IPS-NIHi7 (cell line): Measurements from ENCODE around the gene CAMTA2.
"Not testable (repeated sequence)": the region's sequence is repeated elsewhere in the genome, so short reads cannot be mapped to it uniquely, and the experiment has no call there.

ENCODE experiments used
- DNase-seq: peaks from one replicate; pipeline ENCODE4 v3.0.0; 2012; ENCODE audit warnings: mixed read lengths; ENCODE audit errors: extremely low spot score

The CAMTA2 gene, protein sequence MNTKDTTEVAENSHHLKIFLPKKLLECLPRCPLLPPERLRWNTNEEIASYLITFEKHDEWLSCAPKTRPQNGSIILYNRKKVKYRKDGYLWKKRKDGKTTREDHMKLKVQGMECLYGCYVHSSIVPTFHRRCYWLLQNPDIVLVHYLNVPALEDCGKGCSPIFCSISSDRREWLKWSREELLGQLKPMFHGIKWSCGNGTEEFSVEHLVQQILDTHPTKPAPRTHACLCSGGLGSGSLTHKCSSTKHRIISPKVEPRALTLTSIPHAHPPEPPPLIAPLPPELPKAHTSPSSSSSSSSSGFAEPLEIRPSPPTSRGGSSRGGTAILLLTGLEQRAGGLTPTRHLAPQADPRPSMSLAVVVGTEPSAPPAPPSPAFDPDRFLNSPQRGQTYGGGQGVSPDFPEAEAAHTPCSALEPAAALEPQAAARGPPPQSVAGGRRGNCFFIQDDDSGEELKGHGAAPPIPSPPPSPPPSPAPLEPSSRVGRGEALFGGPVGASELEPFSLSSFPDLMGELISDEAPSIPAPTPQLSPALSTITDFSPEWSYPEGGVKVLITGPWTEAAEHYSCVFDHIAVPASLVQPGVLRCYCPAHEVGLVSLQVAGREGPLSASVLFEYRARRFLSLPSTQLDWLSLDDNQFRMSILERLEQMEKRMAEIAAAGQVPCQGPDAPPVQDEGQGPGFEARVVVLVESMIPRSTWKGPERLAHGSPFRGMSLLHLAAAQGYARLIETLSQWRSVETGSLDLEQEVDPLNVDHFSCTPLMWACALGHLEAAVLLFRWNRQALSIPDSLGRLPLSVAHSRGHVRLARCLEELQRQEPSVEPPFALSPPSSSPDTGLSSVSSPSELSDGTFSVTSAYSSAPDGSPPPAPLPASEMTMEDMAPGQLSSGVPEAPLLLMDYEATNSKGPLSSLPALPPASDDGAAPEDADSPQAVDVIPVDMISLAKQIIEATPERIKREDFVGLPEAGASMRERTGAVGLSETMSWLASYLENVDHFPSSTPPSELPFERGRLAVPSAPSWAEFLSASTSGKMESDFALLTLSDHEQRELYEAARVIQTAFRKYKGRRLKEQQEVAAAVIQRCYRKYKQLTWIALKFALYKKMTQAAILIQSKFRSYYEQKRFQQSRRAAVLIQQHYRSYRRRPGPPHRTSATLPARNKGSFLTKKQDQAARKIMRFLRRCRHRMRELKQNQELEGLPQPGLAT

DNA sequence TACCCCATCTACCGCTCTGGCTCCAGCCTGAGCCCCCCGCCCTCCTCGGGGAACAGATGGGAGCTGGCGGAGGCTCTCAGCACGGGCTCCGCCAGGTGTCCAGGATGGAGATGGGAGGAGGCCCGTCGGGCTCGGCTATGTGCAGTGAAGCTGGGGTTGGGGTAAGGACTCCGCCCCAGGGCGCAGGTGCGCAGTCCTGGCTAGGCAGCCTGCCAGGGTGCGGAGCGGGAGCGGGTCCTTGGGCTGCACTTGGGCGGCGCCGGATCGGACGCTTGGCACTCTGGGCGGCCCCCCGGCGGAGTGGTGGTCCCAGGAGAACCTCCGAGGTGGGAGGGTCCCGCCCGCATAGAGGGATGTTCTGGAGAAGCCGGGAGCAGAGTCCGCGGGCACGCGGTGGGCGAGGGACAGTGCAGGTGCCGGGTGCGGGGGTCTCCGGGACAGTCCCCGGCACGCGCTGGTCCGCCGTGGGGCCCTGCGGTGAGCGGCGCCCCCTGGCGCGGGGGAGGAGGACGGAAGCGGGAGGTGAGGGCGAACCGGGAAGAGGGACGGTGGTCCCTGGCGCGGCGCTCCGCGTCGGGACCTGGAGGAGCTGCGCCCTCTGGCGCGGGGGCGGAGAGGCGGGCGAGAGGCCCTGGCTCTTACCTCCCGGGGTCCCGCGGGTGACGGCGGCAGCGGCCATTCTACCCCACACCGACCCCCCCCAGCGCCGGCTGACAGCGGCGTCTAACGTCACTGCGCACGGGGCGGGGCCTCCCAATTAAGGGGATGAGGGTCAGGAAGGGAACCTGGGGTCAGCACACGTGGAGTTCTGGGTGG, at the start of gene CAMTA2:
Gene CAMTA2 (minus strand): TSS at position 725 of the 816 bp plus-strand sequence. CDS start 1,453 bp downstream, outside the sequence.
- peak; percentile 78 for DNase-seq

DNA sequence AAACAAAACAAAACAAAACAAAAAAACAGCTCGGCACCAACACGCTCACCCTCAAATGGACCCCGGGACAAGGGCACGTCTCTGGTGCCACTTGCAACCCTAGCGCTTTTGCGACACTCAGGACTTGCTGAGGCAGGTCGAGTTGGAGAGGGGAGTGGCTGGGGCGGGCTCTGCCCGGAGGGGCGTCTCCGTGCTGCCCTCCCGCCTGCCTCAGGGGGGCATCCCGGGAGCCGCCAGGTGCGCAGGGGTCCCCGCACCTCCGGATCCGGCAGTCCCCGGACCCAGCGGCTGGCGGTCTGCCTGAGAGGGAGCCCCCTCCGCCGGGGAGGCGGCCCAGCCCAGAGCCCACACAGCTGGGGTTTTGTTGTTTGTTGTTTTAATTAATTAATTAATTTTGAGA, 47.8 kb upstream of the CAMTA2 start, which contains the start of gene SLC52A1:
Gene SLC52A1 (minus strand): TSS at position 112 of the 400 bp plus-strand sequence. CDS start 820 bp downstream, outside the sequence.
- peak; percentile 42 for DNase-seq

DNA sequence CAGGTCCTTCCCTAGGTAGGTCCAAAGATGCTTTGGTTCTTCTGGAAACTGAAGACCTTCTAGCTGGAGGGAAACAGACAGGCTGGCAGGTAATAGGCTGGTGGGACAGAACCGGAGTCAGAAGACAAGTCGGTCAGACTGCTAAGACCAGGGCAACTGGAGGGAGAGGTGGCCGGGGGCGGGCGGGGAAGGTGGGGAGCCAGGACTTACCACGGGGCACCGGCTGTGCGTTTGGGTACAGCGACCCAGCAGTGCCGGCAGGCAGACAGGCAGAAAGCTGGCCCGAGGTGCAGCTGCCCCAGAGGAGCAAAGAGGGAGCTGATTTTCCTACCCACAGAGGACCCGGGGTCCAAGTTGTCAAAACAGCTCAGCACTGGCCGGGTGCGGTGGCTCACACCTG, 47.2 kb upstream of the CAMTA2 start:
- no peak for DNase-seq

DNA sequence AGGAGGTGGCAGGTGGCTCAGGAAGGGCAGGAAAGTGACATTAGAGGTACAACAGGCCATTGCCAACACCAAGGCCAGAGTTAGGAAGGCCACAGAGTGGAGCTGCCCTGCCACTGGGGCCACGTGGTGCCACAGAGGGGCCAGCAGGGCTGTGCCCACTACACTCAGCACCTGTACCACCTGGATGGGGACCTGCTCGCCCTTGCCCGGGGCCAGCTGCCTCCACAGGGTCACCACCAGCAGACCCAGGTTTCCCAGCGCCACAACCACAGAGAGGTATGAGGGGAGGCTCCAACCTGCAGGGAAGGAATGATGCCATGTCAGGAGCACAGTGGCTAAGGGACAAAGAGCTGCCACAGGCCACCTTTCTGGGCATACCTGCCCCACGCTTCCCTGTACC, 46.6 kb upstream of the CAMTA2 start:
- no peak for DNase-seq

DNA sequence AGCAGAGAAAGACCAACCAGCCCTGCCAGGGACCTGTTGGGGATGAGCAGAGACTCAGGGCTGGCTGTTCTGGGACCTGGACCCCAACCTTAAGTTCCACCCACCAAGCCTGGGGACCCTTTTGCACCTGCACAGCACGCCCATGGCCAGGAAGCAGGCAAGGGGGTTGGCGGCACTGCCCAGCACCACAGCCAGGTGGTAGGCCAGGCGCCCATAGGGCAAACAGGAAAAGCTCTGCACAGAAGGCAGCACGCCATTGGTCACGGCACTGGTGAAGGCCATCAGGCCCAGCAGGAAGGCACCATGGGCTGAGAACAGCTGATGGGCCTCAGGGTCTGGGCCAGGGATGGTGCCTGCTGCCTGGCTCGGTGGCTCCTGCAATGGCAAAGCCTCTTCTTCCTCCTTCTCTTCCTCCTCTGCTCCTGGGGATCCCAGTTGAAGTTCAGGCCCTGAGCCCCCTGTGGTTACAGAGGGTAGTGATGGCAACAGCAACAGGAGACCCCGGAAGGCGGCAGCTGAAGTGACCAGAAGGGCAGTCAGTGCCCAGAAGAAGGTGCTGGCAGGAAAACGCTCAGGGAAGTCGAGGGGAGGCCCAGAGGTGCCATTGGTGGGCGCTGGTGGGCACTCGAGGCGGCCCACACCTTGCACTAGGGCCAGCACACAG, 46.0 kb upstream of the CAMTA2 start:
- no peak for DNase-seq

DNA sequence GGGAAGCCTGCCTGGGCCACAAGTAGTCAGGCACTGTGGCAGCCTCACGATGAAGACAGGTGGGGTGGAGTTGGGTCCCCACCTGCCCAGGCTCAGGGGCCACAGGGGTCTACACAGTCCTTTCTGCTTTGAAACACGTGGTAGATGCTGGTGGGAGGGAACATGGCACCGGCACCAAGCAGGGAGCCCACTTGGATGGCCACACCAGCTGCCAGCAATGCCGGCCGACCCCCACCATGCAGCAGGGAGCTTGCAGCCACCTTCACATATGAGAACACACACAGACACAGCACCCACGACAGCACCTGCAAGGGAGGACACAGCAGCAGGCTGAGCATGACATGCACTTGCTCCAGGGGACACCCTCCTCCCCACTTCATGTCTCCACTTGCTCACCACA, 45.4 kb upstream of the CAMTA2 start:
- DNase-seq: no peak

DNA sequence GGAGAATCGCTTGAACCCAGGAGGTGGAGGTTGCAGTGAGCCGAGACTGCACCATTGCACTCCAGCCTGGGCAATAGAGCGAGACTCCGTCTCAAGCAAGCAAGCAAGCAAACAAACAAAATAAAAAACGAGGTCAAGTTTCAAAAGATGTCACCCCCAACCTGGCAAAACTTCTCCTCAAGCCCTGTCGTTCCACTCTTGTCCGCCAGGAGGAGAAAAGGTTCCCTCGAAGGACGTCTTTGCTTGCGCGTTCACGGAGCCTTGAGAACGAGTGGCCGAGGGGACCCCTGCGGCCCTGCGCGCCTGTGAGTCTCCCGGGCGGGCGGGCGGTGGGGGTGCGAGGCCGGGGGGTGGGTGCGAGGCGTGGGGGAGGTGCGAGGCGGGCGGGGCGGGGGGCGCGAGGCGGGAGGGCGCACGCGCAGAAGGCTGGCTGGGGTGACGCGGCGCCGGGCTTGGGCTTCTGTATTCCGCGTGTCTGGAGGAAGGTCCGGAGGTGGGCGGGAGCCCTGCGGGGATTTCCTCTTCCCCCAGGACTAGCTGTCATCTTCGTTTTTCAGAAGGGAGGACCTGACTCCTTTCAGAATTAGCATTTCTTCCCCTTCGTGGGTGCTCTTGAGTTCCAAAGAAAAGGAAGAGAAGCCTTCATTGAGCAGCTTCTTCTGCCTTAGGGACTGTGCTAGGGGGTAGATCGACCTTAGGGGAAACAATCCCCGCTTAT, 44.0 kb upstream of the CAMTA2 start:
- peak; percentile 86 for DNase-seq

DNA sequence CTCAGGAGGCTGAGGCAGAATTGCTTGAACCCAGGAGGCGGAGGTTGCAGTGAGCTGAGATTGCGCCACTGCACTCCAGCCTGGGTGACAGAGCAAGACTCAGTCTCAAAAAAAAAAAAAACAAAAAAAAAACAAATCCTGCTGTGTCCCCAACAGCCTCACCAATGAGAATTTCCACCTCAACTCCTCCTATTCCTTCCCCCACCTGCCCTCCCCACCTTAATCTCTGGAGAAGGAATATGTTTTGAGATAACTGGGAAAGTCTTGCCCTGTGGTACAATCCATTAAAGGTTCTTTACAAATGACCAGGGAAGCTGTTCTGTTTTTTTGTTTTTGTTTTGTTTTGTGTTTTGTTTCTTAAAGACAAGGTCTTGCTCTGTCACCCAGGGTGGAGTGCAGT, 42.7 kb upstream of the CAMTA2 start:
- not testable (repeated sequence) for DNase-seq

DNA sequence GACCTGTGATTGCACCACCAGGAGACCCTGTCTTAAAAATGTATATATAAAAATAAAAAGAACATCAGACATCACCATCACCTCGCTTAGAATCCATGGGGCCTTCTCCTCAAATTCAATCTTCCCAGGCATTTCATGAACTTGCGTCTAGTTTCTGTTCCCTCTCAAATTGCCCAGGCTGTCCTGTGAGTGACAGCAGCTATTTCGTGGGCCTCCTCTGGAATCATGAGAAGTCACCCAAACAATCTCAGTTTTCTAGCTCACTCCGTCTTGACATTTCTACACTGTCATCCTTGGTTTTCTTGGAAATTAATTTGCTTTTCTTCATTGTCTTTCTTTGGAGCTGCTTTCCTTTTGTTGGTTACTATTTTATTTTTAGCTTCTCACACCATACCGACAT, 40.4 kb upstream of the CAMTA2 start:
- DNase-seq: no peak

DNA sequence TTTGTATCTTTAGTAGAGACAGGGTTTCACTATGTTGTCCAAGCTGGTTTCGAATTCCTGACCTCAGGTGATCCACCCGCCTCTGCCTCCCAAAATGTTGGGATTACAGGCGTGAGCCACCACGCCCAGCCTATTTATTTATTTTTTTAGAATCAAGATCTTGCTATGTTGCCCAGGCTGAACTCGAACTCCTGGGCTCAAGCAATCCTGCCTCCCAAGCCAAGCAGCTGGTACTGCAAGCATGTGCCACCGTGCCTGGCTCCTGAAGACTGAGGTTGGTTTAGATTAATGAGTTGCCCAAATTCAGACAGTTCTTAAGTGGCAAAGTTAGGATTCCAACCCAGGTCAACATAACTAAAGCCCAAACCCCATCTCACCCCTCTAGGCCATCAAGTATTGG, 39.8 kb upstream of the CAMTA2 start:
- no peak for DNase-seq

DNA sequence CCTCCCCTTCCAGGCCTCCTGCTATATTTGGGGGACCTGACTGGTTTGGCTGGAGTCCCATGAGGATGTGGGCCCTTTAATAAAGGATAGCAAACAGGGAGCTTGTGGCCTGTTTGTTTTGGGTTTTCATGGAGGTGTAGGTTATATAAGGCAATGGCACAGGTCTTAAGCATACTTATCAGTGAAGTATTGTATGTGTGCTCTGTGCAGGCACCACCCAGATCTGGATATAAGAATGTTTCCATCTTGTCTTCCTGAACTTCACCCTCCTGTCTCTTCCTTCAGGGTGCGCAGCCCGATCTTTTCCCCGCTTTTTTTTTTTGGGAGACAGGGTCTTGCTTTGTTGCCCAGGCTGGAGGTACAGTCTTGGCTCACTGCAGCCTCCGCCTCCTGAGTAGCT, 37.1 kb upstream of the CAMTA2 start:
- no peak for DNase-seq

DNA sequence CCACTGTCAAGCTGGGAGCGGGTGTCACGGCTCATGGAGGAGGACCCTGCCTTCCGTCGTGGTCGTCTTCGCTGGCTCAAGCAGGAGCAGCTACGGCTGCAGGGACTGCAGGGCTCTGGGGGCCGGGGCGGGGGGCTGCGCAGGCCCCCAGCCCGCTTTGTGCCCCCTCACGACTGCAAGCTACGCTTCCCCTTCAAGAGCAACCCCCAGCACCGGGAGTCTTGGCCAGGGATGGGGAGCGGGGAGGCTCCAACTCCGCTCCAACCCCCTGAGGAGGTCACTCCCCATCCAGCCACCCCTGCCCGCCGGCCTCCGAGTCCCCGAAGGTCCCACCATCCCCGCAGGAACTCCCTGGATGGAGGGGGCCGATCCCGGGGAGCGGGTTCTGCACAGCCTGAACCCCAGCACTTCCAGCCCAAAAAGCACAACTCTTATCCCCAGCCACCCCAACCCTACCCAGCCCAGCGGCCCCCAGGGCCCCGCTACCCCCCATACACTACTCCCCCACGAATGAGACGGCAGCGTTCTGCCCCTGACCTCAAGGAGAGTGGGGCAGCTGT, 36.2 kb upstream of the CAMTA2 start:
- DNase-seq: no peak

DNA sequence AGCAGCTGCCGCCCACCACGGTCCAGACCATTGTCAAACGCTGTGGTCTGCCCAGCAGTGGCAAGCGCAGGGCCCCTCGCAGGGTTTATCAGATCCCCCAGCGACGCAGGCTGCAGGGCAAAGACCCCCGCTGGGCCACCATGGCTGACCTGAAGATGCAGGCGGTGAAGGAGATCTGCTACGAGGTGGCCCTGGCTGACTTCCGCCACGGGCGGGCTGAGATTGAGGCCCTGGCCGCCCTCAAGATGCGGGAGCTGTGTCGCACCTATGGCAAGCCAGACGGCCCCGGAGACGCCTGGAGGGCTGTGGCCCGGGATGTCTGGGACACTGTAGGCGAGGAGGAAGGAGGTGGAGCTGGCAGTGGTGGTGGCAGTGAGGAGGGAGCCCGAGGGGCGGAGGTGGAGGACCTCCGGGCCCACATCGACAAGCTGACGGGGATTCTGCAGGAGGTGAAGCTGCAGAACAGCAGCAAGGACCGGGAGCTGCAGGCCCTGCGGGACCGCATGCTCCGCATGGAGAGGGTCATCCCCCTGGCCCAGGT, 34.8 kb upstream of the CAMTA2 start:
- DNase-seq: no peak

DNA sequence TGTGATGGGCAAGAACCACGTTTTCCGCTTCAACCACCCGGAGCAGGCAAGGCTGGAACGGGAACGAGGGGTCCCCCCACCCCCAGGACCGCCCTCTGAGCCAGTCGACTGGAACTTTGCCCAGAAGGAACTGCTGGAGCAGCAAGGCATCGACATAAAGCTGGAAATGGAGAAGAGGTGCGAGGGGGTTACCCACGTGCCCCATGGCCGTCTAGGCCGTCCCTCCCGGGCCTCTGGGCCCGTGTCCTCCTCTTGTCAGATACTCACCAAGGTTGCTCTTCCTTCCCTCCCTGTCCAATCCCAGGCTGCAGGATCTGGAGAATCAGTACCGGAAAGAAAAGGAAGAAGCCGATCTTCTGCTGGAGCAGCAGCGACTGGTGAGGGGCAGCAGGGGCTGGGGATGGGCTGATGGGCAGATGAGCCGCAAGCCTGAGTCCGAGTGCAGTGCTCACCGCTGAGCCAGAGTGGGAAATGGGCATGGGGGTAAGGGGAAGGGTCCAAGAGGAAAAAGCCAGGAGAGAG, 33.1 kb upstream of the CAMTA2 start:
- DNase-seq: no peak

DNA sequence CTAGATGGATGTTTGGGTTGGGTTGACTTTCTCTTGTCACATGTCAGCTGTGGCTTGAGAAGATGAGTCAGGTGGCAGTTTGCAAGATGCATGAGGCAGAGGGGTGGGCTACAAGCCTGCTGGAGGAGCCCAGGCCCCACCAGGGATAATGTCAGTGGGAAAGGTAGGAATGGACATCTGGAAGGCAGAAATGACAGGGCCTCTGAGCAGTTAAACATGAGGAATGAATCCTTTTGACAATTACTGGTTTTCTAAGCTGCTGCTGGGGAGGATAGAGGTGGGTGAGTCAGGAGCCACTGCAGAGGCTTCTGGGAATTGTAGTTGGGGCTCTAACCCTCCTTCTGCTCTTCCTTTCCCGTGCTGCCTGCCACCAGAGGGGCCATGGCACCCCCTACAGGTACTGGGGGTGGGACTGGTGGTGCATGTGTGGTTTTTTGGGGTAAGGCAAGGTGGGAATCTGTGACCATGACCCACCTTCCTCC, 32.0 kb upstream of the CAMTA2 start:
- peak; percentile 63 for DNase-seq

DNA sequence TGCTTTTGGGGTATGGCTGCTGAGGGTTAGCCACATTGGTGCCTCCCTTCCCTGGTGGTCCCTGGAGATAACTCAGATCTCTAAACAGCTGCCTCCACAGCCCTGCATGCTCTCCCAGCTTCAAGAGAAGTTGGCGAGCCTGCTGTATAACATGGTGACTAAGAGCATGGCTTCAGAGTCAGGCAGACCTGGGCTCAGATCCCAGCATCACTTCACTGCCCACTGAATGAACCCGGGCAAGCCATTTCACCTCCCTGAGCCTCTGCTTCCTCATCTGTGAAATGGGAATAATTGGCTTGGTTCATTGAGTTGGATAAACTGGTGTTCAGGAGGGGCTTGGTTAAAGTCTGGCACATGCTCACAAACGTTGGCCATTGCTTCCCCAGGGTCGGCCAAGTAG, 26.9 kb upstream of the CAMTA2 start:
- no peak for DNase-seq

DNA sequence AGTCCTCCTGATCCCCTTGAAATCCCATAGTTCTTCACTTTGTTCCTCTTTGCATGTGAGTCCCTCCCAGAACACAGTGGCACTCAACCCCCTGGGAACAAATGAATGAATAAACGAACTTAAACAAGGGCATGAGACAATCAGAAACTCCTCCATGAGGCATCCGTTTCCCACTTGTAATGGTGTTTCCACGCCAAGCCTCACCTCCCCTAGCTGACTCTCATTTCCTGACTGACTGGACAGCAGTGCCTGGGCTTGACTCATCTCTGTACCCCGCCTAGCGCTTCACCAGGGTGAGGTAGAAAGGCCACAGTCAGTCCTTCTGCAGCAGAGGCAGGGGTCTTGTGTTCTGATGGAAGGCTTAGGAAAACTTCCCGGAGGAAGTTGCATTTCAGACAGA, 24.5 kb upstream of the CAMTA2 start:
- DNase-seq: no peak

DNA sequence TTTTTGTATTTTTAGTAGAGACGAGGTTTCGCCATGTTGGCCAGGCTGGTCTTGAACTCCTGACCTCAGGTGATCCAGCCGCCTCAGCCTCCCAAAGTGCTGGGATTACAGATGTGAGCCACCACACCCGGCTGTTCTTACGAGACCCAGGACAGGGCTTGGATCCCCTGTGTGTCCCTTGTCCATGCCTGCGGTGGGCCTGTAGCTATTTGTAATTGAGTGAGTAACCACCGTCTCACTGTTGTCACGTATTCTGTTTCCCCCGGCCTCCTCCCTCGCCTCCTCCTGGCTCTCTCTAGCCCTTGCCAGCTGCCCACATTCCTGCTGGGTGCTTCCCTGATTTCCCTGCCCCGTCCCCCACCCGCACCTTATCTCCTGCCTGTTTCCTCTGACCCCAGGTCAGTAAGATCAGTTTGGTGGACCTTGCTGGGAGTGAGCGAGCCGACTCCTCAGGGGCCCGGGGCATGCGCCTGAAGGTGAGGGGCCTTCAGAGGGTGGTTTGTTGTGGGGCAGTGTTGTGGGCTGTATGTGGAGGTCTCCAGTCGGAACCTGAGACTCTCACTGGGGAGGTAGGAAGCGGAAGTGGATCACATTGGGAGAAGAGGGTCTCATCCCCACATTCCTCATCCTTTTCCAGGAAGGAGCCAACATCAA, 15.9 kb upstream of the CAMTA2 start:
- no peak for DNase-seq
